ENCODE measurements around the gene SLC10A2.

DNA sequence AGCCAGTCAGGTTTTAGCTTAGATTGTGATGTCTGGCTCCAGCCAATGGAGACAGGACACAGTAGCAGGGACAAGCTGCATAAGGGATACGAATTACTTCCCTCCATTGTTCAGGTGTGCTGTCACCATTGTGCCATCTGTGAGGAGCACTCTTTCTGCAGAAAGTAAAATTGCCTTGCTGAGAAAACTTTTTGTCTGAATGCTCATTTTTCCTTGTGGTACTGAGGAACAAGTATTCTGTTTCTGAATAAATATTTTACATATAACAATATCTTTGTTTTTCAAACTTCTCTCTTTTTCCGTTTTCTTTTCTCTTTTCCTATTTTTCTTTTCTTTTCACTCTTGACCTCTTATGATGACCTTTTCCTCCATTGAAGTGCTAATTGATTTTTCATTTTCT is 10.2 kb downstream of the SLC10A2 start:
- TF ChIP-seq POLR2A (IDR thresholded peaks at IDR 0.05) (no peak), EP300 (IDR thresholded peaks at IDR 0.05) (no peak), CTCF (IDR thresholded peaks at IDR 0.05) (no peak)

Data from tibial nerve (tissue), 4 donors.